ENCODE measurements around the gene GTF2F2. TPM values are rescaled to one million over a fixed set of nuclear protein-coding genes. Genes with fewer than 3 reads are reported as not detected.

The GTF2F2 gene
- total RNA-seq, 1 donor from 2014 or later, result 22.8 TPM

DNA sequence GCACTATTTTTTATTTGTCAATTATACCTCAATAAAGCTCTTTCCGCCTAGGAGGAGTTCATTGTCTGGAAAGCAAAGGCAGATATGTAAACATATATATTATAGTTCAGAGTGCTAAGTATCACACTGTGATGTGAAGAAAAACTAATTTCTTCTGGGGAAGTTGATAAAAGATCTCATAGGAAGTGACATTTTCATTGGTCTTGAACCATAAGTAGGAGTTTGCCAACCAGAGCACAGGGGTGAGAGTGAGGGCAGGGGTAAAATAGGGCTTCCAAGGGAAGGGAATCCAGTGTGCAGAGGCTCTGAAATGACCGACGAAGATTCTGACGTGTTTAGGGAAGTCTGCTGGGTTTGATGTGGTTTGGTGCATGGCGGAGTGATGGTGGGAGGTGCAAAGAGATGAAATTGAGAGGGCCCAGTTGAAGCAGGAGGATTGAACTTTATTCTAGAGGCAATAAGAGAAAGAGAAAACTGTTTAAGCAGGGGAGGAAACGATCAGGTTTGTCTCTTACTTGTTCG lies 780 bp upstream of the GTF2F2 start:
- ATAC-seq, result peak; percentile 50
- intact Hi-C loops (cut with micrococcal nuclease), result no loop called here
- DNase-seq, result no peak

- intact Hi-C loops (cut with micrococcal nuclease), result no loop called here
- DNase-seq (no peak), ATAC-seq (no peak)
Observed at GRCh38 chr13:45120967-45121831, 889 bp downstream of the GTF2F2 start.

DNA sequence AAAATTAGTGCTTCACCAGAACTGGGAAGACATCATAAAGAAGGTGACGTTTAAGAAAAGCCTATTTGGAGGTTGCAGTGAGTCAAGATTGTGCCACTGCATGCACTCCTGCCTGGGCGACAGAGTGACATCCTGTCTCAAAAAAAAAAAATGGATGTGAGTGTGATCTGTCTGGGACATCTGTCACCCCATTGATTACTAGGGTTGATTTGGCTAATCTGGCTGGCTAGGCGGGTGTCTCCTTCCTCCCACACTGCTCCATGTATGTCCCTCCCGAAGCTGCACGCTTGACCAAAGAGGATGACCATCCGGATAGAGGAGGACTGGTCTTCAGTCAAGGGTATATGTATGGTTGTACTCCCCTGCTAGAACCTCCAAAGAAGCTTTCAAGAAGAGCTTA lies 2.6 kb downstream of the GTF2F2 start:
- ATAC-seq (no peak), DNase-seq (no peak)
- intact Hi-C loops (cut with micrococcal nuclease), result no loop called here

- DNase-seq, result no peak
- no peak for ATAC-seq
- intact Hi-C loops (cut with micrococcal nuclease), result no loop called here
Observed at GRCh38 chr13:45132369-45133064, 12.2 kb downstream of the GTF2F2 start.

DNA sequence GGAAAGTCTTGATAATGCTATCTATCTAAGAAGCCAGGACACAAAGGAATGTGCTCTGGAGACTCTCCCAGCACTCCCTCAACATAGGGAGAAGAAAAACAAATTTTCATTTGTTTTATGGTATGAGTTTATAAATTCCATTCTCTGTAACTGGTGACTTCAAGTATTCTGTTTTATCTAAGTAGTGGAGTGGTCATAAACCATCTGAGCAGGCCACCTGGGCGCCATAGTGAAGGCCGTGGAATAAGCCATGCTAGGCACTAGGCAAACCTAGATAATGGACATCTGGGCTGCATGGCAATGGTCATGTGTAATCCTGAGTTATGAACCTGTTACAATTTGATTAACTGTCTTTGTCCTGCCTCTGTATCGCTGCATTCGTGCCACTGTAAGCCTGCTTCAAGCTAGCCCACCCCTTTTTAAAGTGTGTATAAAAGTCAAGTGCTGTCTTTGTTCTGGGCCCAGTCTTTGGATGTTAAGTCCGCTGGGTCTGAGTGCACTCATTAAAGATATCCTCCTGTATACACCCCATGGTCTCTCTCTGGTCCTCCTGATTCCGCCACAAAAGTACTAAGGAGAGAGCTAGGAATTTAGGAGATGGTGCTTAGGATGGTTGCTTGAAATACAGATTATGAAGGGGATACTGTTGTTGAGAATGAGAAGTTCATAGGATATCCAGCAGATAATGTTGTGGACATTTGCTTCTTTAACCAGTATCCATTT lies 13.2 kb downstream of the GTF2F2 start:
- intact Hi-C loops (cut with micrococcal nuclease), result no loop called here
- DNase-seq, result no peak
- ATAC-seq, result no peak

GRCh38 chr13:45136741-45137504 lies 16.6 kb downstream of the GTF2F2 start:
- intact Hi-C loops (cut with micrococcal nuclease), result no loop called here
- no peak for ATAC-seq
- DNase-seq, result no peak

DNA sequence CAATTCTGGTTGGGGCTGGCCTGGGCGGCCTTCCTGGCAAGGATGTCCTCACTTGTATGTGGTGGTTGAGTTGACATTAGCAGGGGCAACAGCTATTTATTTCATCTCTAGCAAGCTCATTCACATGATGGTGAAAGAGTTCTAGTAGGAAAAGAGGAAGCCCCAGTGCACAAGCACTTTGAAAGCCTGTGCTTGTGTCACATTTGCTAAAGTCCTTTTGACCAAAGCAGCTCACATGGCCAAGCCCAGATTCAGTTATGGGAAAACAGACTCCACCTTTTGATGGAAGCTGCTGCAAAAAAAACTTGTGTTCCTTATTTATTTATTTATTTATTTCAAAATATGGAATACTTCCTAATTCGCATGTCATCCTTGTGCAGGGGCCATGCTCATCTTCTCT lies 17.2 kb downstream of the GTF2F2 start:
- intact Hi-C loops (cut with micrococcal nuclease), result no loop called here
- no peak for DNase-seq
- no peak for ATAC-seq

DNA sequence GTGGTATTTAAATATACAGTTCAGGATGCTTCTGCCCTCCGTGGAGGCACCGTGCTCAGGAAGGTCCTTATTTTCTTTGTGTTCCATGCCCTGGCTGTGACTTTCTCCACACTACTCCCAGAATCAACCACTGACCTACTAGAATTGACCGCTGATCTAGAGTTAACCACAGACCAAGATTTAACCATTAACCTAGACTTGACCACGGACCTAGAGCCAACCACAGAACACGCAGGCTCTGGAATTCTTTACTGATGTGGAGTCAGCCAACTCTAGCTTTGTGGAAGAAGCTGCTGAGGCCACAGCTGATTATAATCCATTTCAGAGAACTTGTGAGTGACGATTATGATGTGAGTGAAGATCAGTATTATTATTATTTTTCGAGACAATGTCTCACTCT lies 18.0 kb downstream of the GTF2F2 start:
- DNase-seq (no peak), ATAC-seq (no peak)

GRCh38 chr13:45141369-45141768 lies 21.1 kb downstream of the GTF2F2 start:
- intact Hi-C loops (cut with micrococcal nuclease), result no loop called here
- ATAC-seq, result no peak

More for the DNA sequence above, 18.0 kb downstream of the GTF2F2 start:
- intact Hi-C loops (cut with micrococcal nuclease), result no loop called here

DNA sequence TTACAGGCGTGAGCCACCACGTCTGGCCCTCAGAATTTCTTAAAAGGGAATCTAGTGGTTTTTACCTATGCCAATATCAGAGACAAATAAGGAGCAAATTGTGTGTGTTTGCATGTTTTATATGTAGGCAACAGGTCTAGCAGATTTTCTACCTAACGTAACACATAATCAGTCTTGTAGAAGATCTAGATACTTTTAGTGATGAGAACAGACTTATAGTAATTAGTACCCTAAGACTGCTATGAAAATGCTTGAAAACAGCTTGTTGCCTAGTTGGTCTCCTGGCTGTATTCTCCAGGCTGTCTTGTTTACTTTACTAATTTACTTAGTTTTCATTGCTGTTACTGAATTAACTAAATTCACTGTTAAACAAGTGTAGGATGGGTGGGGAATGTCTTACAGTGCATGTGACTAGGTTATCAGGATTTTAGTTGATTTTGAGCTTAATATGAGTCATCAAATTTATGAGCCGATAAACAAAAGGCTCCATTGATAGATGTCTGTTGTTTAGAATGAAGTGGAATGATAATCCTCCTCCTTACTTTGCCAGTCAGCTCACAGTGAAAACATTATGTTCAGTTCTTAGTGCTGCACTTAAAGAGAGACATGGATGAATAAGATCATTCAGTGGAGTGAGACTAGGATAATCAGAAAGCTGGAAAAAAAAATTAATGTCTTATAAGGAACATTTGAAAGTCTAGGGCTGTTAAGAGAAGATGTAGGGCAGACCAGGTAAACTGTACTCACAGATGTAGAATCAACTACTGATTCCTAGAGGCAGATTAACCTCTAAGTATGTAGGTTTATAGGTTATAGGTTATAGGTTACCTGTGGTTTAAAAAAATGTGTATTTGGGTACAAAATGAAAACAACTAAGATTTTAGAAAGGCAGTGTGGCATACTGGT lies 22.4 kb downstream of the GTF2F2 start:
- DNase-seq, result no peak
- no peak for ATAC-seq
- intact Hi-C loops (cut with micrococcal nuclease), result no loop called here

More at GRCh38 chr13:45141369-45141768, 21.1 kb downstream of the GTF2F2 start:
- no peak for DNase-seq

DNA sequence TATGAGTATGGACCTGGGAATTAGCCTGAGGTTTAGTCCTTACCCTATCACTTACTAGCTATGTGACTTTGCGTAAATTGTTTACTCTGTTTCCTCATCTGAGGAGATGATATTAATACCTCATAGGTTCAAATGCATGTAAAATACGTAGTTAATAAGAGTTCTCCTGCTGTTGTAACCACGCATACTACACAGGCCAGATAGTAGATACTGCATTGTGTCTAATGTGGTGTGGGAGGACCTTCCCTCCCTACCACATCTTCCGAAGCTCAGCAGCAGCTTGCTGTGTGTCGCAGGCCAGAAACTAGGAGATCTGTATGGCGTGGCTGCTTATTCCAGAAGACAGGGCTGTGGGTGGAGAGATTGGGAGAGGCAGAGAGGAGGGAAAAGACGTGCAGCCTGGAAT lies 23.0 kb downstream of the GTF2F2 start:
- ATAC-seq (peak; percentile 48), DNase-seq (no peak)
- intact Hi-C loops (cut with micrococcal nuclease), result no loop called here

DNA sequence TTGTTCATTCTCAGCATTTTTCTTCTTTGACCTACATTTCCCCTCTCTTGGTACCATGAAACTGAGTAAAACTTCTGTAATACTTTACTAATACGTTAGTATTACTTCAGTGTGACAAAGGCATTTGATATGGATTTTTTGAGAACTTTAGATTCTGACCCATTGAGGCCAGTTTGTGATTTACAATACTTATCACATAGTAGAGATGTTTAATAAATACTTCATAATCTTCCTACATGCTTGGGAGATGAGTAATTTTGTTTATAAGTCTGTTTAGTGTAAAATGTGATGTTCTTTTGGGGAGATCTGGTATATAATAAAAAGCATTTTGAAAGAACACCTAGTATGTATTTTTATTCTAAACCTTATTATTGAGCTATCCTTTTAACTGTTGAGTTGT lies 29.7 kb downstream of the GTF2F2 start:
- no peak for DNase-seq
- ATAC-seq, result no peak
- intact Hi-C loops (cut with micrococcal nuclease), result no loop called here

GRCh38 chr13:45156565-45157361 lies 36.5 kb downstream of the GTF2F2 start:
- ATAC-seq, result no peak

GRCh38 chr13:45162194-45162593 lies 41.9 kb downstream of the GTF2F2 start:
- intact Hi-C loops (cut with micrococcal nuclease), result no loop called here
- no peak for ATAC-seq
- no peak for DNase-seq

More at GRCh38 chr13:45156565-45157361, 36.5 kb downstream of the GTF2F2 start:
- DNase-seq, result no peak
- intact Hi-C loops (cut with micrococcal nuclease), result no loop called here

GRCh38 chr13:45162821-45163220 lies 42.5 kb downstream of the GTF2F2 start:
- DNase-seq, result no peak
- intact Hi-C loops (cut with micrococcal nuclease), result no loop called here
- no peak for ATAC-seq

DNA sequence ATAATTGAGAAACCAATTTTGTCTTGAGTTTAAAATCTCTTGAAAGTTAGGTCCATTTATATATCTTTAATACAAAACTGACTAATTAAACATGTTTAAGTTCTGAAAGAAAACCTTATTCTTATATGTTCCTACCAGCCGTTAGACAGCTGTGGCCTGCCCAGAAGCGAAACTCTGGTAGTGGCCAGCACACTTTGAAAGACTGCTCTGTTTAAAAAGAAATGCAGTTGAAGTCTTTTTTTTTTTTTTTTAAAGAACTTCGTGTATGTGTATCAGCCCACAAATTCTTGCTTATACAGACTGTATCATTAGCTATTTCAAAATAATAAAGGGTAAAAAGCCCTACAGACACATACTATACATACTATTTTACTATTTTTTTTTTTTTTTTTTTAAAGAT lies 46.5 kb downstream of the GTF2F2 start:
- no peak for ATAC-seq
- intact Hi-C loops (cut with micrococcal nuclease), result no loop called here
- DNase-seq, result no peak
